Endothelial cell of umbilical vein (primary cell): ENCODE results near the gene LYPD1. TPM values are rescaled to one million over a fixed set of nuclear protein-coding genes. Genes with fewer than 3 reads are reported as not detected.

Experiments
- BruUV-seq: library from RNA; stranded (reverse); fragments of 400-500 nt; replicated peaks from 2 replicates; lab custom pipeline; 2021; lab: Mats Ljungman, UMichigan
- CTCF ChIA-PET: fragments of 300-600, 350-600 bp; sonication (Branson Sonifier 250); formaldehyde crosslinking; loops from one replicate; lab custom pipeline; 2021; ENCODE audit warnings: antibody characterized with exemption, inconsistent platforms; lab: Charles Lee
- POLR2A ChIA-PET: fragments of 300-600, 350-600 bp; sonication (Branson Sonifier 250); formaldehyde crosslinking; loops from one replicate; lab custom pipeline; 2021; ENCODE audit warnings: antibody characterized with exemption, inconsistent platforms; lab: Charles Lee
- DNase-seq: peaks from one replicate; pipeline ENCODE4 v3.0.0-alpha.2; 2011; ENCODE audit warnings: low read depth, low spot score
- FAIRE-seq: peaks from 2 replicates; lab custom pipeline; 2011; peaks lifted over from hg19 to GRCh38; lab: Jason Lieb, UNC
- H2AFZ ChIP-seq: 2 replicates; pipeline ENCODE4 v1.6.0; 2012; ENCODE audit warnings: low read depth, low read length, control low read depth, inconsistent platforms
- H3K27ac ChIP-seq: 2 replicates; pipeline ENCODE4 v1.5.1; 2011; ENCODE audit warnings: low read depth, mild to moderate bottlenecking, control low read depth, low read length, moderate library complexity; ENCODE audit not compliant: insufficient read depth
- H3K27me3 ChIP-seq, 2 experiments: 2 replicates each; pipeline versions ENCODE4 v1.6.0 to v1.6.1; 2011; ENCODE audit warnings: low read length in 2 of 2, mixed read lengths in 1 of 2; ENCODE audit not compliant: control insufficient read depth in 2 of 2, insufficient read depth in 2 of 2
- H3K36me3 ChIP-seq, 2 experiments: 2 replicates in 1 of 2; 3 replicates in 1 of 2; pipeline ENCODE4 v1.5.1; 2011; ENCODE audit warnings: low read length in 2 of 2, mild to moderate bottlenecking in 1 of 2, moderate library complexity in 1 of 2; ENCODE audit not compliant: control insufficient read depth in 2 of 2, insufficient read depth in 2 of 2; ENCODE audit errors: extremely low read depth in 1 of 2
- H3K4me1 ChIP-seq: 3 replicates; pipeline ENCODE4 v1.5.1; 2011; ENCODE audit warnings: mild to moderate bottlenecking, low read length; ENCODE audit not compliant: control insufficient read depth, insufficient read depth; ENCODE audit errors: extremely low read depth
- H3K4me2 ChIP-seq: 2 replicates; pipeline ENCODE4 v1.6.1; 2011; ENCODE audit warnings: low read length, control low read depth, mixed read lengths; ENCODE audit not compliant: insufficient read depth
- H3K4me3 ChIP-seq, 3 experiments: fragments of 200-600 bp in 1 of 3; sonication (generic), shearing (Covaris generic) in 1 of 3; replicated peaks in 1 of 3; 2 replicates each; pipeline ENCODE4 v1.5.1; 2011 to 2016; ENCODE audit warnings: control low read depth in 3 of 3, low read length in 3 of 3, mild to moderate bottlenecking in 2 of 3, inconsistent platforms in 1 of 3, low read depth in 1 of 3, moderate library complexity in 1 of 3; ENCODE audit not compliant: insufficient read depth in 1 of 3
- H3K79me2 ChIP-seq: 2 replicates; pipeline ENCODE4 v1.6.0; 2012; ENCODE audit warnings: low read length, inconsistent platforms; ENCODE audit not compliant: control insufficient read depth, insufficient read depth
- H3K9ac ChIP-seq: replicated peaks from 2 replicates; pipeline ENCODE3; 2011; ENCODE audit warnings: low read length, control low read depth; ENCODE audit not compliant: insufficient read depth; ENCODE audit errors: extremely low read depth
- H3K9me1 ChIP-seq: replicated peaks from 3 replicates; pipeline ENCODE4 v1.6.0; 2011; ENCODE audit warnings: mild to moderate bottlenecking, low read length; ENCODE audit not compliant: control insufficient read depth, insufficient read depth; ENCODE audit errors: extremely low read depth
- H3K9me3 ChIP-seq: replicated peaks from 2 replicates; pipeline ENCODE4 v1.5.1; 2012; ENCODE audit warnings: low read length, inconsistent platforms; ENCODE audit not compliant: control insufficient read depth, insufficient read depth
- H4K20me1 ChIP-seq: replicated peaks from 2 replicates; pipeline ENCODE3; 2011; ENCODE audit warnings: mild to moderate bottlenecking, low read length; ENCODE audit not compliant: control insufficient read depth, insufficient read depth; ENCODE audit errors: extremely low read depth
- EZH2 ChIP-seq: IDR thresholded peaks from 2 replicates; pipeline ENCODE4 v1.6.1; 2012; ENCODE audit warnings: borderline replicate concordance, low read depth, mild to moderate bottlenecking, moderate library complexity, low read length, inconsistent platforms; ENCODE audit not compliant: severe bottlenecking
- FOS ChIP-seq: IDR thresholded peaks from 2 replicates; pipeline ENCODE4 v1.6.1; 2011; ENCODE audit warnings: mild to moderate bottlenecking, low read length, moderate library complexity, borderline replicate concordance; ENCODE audit not compliant: insufficient read depth
- GATA2 ChIP-seq: IDR thresholded peaks from 2 replicates; pipeline ENCODE4 v1.7.0; 2011; ENCODE audit warnings: low read depth, mild to moderate bottlenecking, moderate library complexity, mixed read lengths, low read length; ENCODE audit not compliant: insufficient read length, insufficient read depth
- JUN ChIP-seq: IDR thresholded peaks from 2 replicates; pipeline ENCODE4 v1.6.1; 2011; ENCODE audit warnings: borderline replicate concordance, low read depth; ENCODE audit not compliant: insufficient read length, insufficient read depth
- MYC ChIP-seq: IDR thresholded peaks from one replicate; pipeline ENCODE4 v1.6.1; 2011; ENCODE audit warnings: mild to moderate bottlenecking, low read depth, low read length
- POLR2A ChIP-seq: IDR thresholded peaks from 2 replicates; pipeline ENCODE4 v1.6.1; 2012; ENCODE audit warnings: low read depth, mild to moderate bottlenecking, control low read depth, low read length
- POLR2AphosphoS5 ChIP-seq: IDR thresholded peaks from 2 replicates; pipeline ENCODE4 v1.6.1; 2012; ENCODE audit warnings: low read depth, mild to moderate bottlenecking, control low read depth, low read length, moderate library complexity; ENCODE audit not compliant: insufficient read depth
- dilution Hi-C: fragments of 300-500 bp; cut with MboI; formaldehyde crosslinking; loops from one replicate; pipeline ENCODE4 v1.15.0; 2019; ENCODE audit warnings: low sequenced_read_pairs; ENCODE audit not compliant: extremely low pct_ligation_motif_present
- intact Hi-C: fragments of 100-400 bp; cut with micrococcal nuclease; formaldehyde crosslinking; loops from one replicate; pipeline ENCODE4 v1.10.0; 2022
- polyA plus RNA-seq, 4 experiments: library from polyadenylated mRNA; depleted of rRNA in 3 of 4; stranded (reverse) in 3 of 4; unstranded in 1 of 4; fragments of >200 nt; gene quantifications; 2 replicates each; pipeline versions ENCODE4 v1.2.1 to v1.2.3, GENCODE V29; 2011 to 2012; ENCODE audit warnings: missing spikeins in 1 of 4
- total RNA-seq: library from RNA; stranded (reverse); gene quantifications from 2 replicates; pipeline ENCODE4 v1.2.3, GENCODE V29; 2021
- TF ChIP-seq, protein P1 (sequence below), 2 donors: IDR thresholded peaks; 1 replicate in 1 of 2; 2 replicates in 1 of 2; pipeline ENCODE4 v1.5.1; 2011; ENCODE audit warnings: low read length in 2 of 2, mild to moderate bottlenecking in 2 of 2, moderate library complexity in 2 of 2, control low read depth in 1 of 2, inconsistent platforms in 1 of 2, low read depth in 1 of 2; ENCODE audit not compliant: insufficient read depth in 1 of 2; ENCODE audit errors: extremely low read depth in 1 of 2
- TF ChIP-seq, protein P2 (sequence below): IDR thresholded peaks from 2 replicates; pipeline ENCODE4 v1.6.1; 2011; ENCODE audit not compliant: insufficient read depth, insufficient read length

Gene LYPD1
- total and polyA plus RNA-seq, 2 donors (not counting 3 experiments of a cell fraction or from before 2014, with no cell fraction given), result 76.6 to 105 TPM

DNA sequence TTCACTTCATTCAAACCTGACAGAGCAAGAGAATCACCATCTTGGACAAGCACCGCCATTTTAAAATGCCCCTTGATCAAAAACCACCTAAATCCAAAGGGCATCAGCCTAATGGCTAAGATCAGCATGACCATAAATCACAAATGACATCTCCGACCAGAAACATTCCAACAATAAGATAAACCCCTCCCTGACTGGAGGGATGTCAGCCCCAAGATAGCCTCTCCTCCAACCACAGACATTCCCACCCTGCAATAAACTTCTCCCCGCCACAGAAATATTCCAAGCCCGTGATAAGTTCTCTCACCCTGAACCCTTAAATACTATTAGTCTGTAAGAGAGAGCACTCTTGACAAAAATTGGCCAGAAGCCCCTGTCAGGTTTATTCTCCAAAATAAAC is 21.6 kb upstream of the LYPD1 start:
- Histone ChIP-seq H3K4me3 (no peak overlapping the region), H3K79me2 (no peaks in the 10 kb centered on the region), H3K9me1 (no peaks in the 10 kb centered on the region), H3K9ac (no peak overlapping the region), H4K20me1 (no peaks in the 10 kb centered on the region), H3K9me3 (no peaks in the 10 kb centered on the region), H2AFZ (no peak overlapping the region), H3K27me3 (peaks cover 0 to 2% of the 10 kb centered on the region in 2 experiments), H3K4me1 (no peaks in the 10 kb centered on the region), H3K27ac (no peak overlapping the region), H3K4me2 (no peak overlapping the region), H3K36me3 (no peaks in the 10 kb centered on the region)
- POLR2A ChIA-PET, result no interaction called here
- no TSS peak for BruUV-seq
- TF ChIP-seq, protein P1, sequence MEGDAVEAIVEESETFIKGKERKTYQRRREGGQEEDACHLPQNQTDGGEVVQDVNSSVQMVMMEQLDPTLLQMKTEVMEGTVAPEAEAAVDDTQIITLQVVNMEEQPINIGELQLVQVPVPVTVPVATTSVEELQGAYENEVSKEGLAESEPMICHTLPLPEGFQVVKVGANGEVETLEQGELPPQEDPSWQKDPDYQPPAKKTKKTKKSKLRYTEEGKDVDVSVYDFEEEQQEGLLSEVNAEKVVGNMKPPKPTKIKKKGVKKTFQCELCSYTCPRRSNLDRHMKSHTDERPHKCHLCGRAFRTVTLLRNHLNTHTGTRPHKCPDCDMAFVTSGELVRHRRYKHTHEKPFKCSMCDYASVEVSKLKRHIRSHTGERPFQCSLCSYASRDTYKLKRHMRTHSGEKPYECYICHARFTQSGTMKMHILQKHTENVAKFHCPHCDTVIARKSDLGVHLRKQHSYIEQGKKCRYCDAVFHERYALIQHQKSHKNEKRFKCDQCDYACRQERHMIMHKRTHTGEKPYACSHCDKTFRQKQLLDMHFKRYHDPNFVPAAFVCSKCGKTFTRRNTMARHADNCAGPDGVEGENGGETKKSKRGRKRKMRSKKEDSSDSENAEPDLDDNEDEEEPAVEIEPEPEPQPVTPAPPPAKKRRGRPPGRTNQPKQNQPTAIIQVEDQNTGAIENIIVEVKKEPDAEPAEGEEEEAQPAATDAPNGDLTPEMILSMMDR (IDR thresholded peaks at IDR 0.05; ENCODE audit: extremely low read depth in 1 of 2, insufficient read depth in 1 of 2, low read depth in 1 of 2, low read length in 2 of 2), result no peak
- no peak for TF ChIP-seq POLR2A
- no peak for TF ChIP-seq FOS
- TF ChIP-seq JUN, result no peak
- TF ChIP-seq EZH2, result no peak
- intact Hi-C loops (no loop called here), dilution Hi-C loops (no loop called here)
- CTCF ChIA-PET, result no interaction called here
- DNase-seq (no peak), FAIRE-seq (no peak)

DNA sequence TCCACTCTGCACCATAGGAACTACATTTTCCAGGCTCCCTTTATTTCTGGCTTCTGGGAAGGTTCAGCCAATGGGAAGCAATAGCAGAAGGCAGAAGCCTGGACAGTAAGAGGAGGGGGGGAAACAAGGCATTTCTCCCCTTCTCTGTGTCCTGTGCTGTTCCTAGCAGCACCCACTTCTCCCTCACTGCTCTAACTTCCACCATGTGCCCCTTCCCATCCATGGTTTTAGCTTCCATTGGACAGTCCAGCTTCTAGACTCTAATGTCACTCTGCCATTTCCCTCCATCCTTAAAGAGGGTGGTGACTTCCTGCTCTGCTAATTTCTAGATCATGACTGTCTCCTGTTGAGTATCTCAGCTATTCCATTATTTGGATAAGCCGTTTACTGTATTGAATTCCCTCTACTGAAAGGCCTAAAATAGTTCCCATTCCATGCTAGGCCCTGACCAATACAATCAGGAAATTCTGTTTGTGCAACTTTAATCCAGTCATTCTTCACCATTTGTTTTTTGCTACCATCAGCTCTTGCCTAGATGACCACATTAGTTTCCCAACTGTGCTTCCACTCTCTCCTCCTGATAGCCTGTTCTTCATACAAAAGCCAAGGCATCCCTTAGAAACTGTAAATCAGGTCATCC is 20.8 kb upstream of the LYPD1 start:
- dilution Hi-C loops, result no loop called here
- DNase-seq, result no peak

More for the DNA sequence above, 20.8 kb upstream of the LYPD1 start:
- H4K20me1 ChIP-seq, result no peaks in the 10 kb centered on the region
- H3K9ac ChIP-seq, result no peak overlapping the region
- CTCF ChIA-PET, result no interaction called here
- H3K4me3 ChIP-seq, result no peak overlapping the region
- no peak for FAIRE-seq
- no peak overlapping the region for H2AFZ ChIP-seq
- no TSS peak for BruUV-seq
- H3K9me1 ChIP-seq, result no peaks in the 10 kb centered on the region
- POLR2A ChIA-PET, result no interaction called here
- H3K27ac ChIP-seq, result no peak overlapping the region
- intact Hi-C loops, result no loop called here
- peaks cover 0 to 2% of the 10 kb centered on the region in 2 experiments for H3K27me3 ChIP-seq
- no peaks in the 10 kb centered on the region for H3K4me1 ChIP-seq
- no peaks in the 10 kb centered on the region for H3K36me3 ChIP-seq
- no peaks in the 10 kb centered on the region for H3K79me2 ChIP-seq
- H3K9me3 ChIP-seq, result no peaks in the 10 kb centered on the region
- no peak overlapping the region for H3K4me2 ChIP-seq
- TF ChIP-seq JUN (no peak), POLR2A (no peak), GATA2 (no peak), POLR2AphosphoS5 (no peak), EZH2 (no peak), MYC (no peak), FOS (no peak)
- TF ChIP-seq, protein P1 (IDR thresholded peaks at IDR 0.05; ENCODE audit: extremely low read depth in 1 of 2, insufficient read depth in 1 of 2, low read depth in 1 of 2, low read length in 2 of 2), result no peak
- TF ChIP-seq, protein P2, sequence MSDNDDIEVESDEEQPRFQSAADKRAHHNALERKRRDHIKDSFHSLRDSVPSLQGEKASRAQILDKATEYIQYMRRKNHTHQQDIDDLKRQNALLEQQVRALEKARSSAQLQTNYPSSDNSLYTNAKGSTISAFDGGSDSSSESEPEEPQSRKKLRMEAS, result no peak
